ENCODE data around the gene ZNF281. TPM values are rescaled to one million over a fixed set of nuclear protein-coding genes. Genes with fewer than 3 reads are reported as not detected.

Gene ZNF281
- total and polyA plus RNA-seq, 2 of the 4 experiments (the other 2 are of a cell fraction) = 7.0 to 37.5 TPM

- dilution Hi-C loops (cut with HindIII; ENCODE audit: low sequenced_read_pairs, unreplicated experiment) = no loop called here
- peaks cover 17% of the 10 kb centered on the region for H3K4me1 ChIP-seq (ENCODE audit: control insufficient read depth, insufficient read depth, low read length)
- no peak for ATAC-seq (ENCODE audit: low read depth)
Measured at GRCh38 chr1:200411406-200412257, 1.8 kb upstream of the ZNF281 start.

More at GRCh38 chr1:200411406-200412257, 1.8 kb upstream of the ZNF281 start:
- no peak overlapping the region for H3K18ac ChIP-seq (ENCODE audit: low read depth, low read length)
- peak overlapping the region; percentile 93; the same call in 2 of the 3 replicates for H2BK15ac ChIP-seq (ENCODE audit: low read depth, low read length)
- POLR2A ChIA-PET (ENCODE audit: unreplicated experiment) = no interaction called here
- no peak overlapping the region for H3K4me3 ChIP-seq (ENCODE audit: insufficient read depth, low read depth, low read length)
- in situ Hi-C loops (cut with MboI; ENCODE audit: low sequenced_read_pairs) (no loop called here), intact Hi-C loops (cut with micrococcal nuclease) (loop anchor here (2.0 kb wide), 1 partner anchor 71 kb away; no protein-coding TSS in a partner anchor)
- H4K5ac ChIP-seq (ENCODE audit: low read depth, low read length) = peak overlapping the region; percentile 38
- H3K9ac ChIP-seq (ENCODE audit: low read depth, low read length) = no peak overlapping the region
- peak overlapping the region; percentile 72 for H2AFZ ChIP-seq (replicated peaks; ENCODE audit: low read length, poor library complexity)
- H2AK5ac ChIP-seq (ENCODE audit: low read depth, low read length) = peak overlapping the region; percentile 17
- no peak overlapping the region for H3K27ac ChIP-seq (ENCODE audit: insufficient read depth, low read length)
- H4K20me1 ChIP-seq (ENCODE audit: insufficient read depth, low read length) = peaks cover 15% of the 10 kb centered on the region
- peak overlapping the region; percentile 82 for H2BK120ac ChIP-seq (ENCODE audit: low read depth, low read length)
- 49% methylated on average over 7 of the region's 20 CpGs; no CpG with 5 or more reads in 1 of the 2 experiments for WGBS, 2 experiments (ENCODE audit: extremely low coverage in 2 of 2, insufficient read length in 1 of 2)
- no peak for DNase-seq
- H3K9me1 ChIP-seq (ENCODE audit: insufficient read depth, low read length) = peaks cover 14% of the 10 kb centered on the region
- peak overlapping the region; percentile 40; the same call in 1 of the 2 replicates for H4K91ac ChIP-seq (ENCODE audit: insufficient read depth, low read depth, low read length)
- no TSS peak for BruUV-seq (replicated peaks)
- peak overlapping the region in 1 of 2 experiments; percentile 61; a peak in 2 of 4 replicates for H4K8ac ChIP-seq (ENCODE audit: low read depth in 2 of 2, low read length in 2 of 2)
- H3K14ac ChIP-seq (replicated peaks; ENCODE audit: low read depth, low read length) = no peak overlapping the region
- no peak overlapping the region for H3K56ac ChIP-seq (ENCODE audit: extremely low read depth, insufficient read depth, low read length)
- no peak overlapping the region for H2AK9ac ChIP-seq (replicated peaks; ENCODE audit: low read depth, low read length, poor library complexity)
- H3K27me3 ChIP-seq (ENCODE audit: control insufficient read depth, insufficient read depth, low read length) = no peaks in the 10 kb centered on the region
- H3K9me3 ChIP-seq (ENCODE audit: control insufficient read depth, insufficient read depth, low read length) = no peaks in the 10 kb centered on the region
- peaks cover 20 to 37% of the 10 kb centered on the region in 2 experiments for H3K79me1 ChIP-seq (ENCODE audit: low read depth in 1 of 2, low read length in 2 of 2)
- H2BK5ac ChIP-seq (ENCODE audit: low read depth, low read length, poor library complexity, severe bottlenecking) = no peak overlapping the region
- TF ChIP-seq CTCF (conservative IDR thresholded peaks at IDR 0.05; ENCODE audit: low read depth, low read length) (no peak), USF2 (IDR thresholded peaks at IDR 0.05; ENCODE audit: low read depth, low read length) (no peak), ELK1 (IDR thresholded peaks at IDR 0.05; ENCODE audit: borderline replicate concordance, low read depth, low read length) (no peak), CEBPB (IDR thresholded peaks at IDR 0.05; ENCODE audit: low read depth, low read length) (peak; percentile 49), SMC3 (IDR thresholded peaks at IDR 0.05; ENCODE audit: low read depth, low read length) (no peak)
- H3K23ac ChIP-seq (ENCODE audit: low read depth, low read length) = no peak overlapping the region
- H2BK20ac ChIP-seq (ENCODE audit: low read depth, low read length) = peak overlapping the region; percentile 86; the same call in 1 of the 2 replicates
- peaks cover 18% of the 10 kb centered on the region for H3K36me3 ChIP-seq (ENCODE audit: control insufficient read depth, insufficient read depth, low read length)
- CTCF ChIA-PET = no interaction called here
- H3K4me2 ChIP-seq (ENCODE audit: low read depth, low read length) = no peak overlapping the region
- H3K4ac ChIP-seq (ENCODE audit: low read depth, low read length) = peak overlapping the region; percentile 77
